ENCODE measurements around the gene ERI2. TPM values are rescaled to one million over a fixed set of nuclear protein-coding genes. Genes with fewer than 3 reads are reported as not detected.

ERI2 gene
- total RNA-seq, 1 experiment from 2014 or later, result 22.4 TPM

- Histone ChIP-seq H2AFZ (ENCODE audit: low read length) (no peak overlapping the region), H3K9ac (ENCODE audit: extremely low read depth, insufficient read length, low read length) (no peak overlapping the region), H3K23me2 (ENCODE audit: insufficient read length, low read depth, low read length, poor library complexity, severe bottlenecking) (no peaks in the 10 kb centered on the region), H3K4me1 (ENCODE audit: insufficient read depth, low read length) (no peaks in the 10 kb centered on the region; the same call in 1 of the 2 replicates), H3K4me2 (ENCODE audit: insufficient read depth, insufficient read length, low read length) (no peak overlapping the region), H4K8ac (replicated peaks; ENCODE audit: insufficient read length, low read depth, low read length) (no peak overlapping the region), H2AK5ac (ENCODE audit: insufficient read length, low read length) (no peak overlapping the region), H2BK20ac (ENCODE audit: low read depth, low read length, poor library complexity, severe bottlenecking) (no peak overlapping the region), H3K79me1 (ENCODE audit: insufficient read depth, low read depth, low read length, poor library complexity, severe bottlenecking) (no peaks in the 10 kb centered on the region), H3K18ac (ENCODE audit: insufficient read length, low read depth, low read length) (no peak overlapping the region), H2BK120ac (ENCODE audit: low read depth, low read length, poor library complexity, severe bottlenecking) (no peak overlapping the region), H2BK15ac (ENCODE audit: low read depth, low read length) (no peak overlapping the region), H4K20me1 (ENCODE audit: control insufficient read depth, insufficient read depth, insufficient read length) (no peaks in the 10 kb centered on the region), H3K27ac (ENCODE audit: insufficient read length, low read depth, low read length) (no peak overlapping the region), H3K4ac (ENCODE audit: low read depth, low read length) (no peak overlapping the region), H3K56ac (ENCODE audit: insufficient read length, low read depth, low read length) (no peak overlapping the region), H4K5ac (ENCODE audit: insufficient read length, low read depth, low read length) (no peak overlapping the region), H3T11ph (ENCODE audit: low read length) (no peak overlapping the region), H3K23ac (ENCODE audit: insufficient read length, low read depth, low read length) (no peak overlapping the region), H3K79me2 (ENCODE audit: insufficient read depth, low read length) (no peaks in the 10 kb centered on the region), H4K91ac (ENCODE audit: insufficient read length, low read depth, low read length) (no peak overlapping the region), H3K27me3 (ENCODE audit: insufficient read depth, low read length) (no peaks in the 10 kb centered on the region; the same call in 1 of the 2 replicates), H2BK5ac (ENCODE audit: insufficient read length, low read length) (no peak overlapping the region), H3K14ac (ENCODE audit: insufficient read depth, low read length) (no peak overlapping the region), H2BK12ac (ENCODE audit: insufficient read length, low read depth, low read length) (no peak overlapping the region), H3K9me3 (ENCODE audit: control insufficient read depth, low read depth, low read length) (no peaks in the 10 kb centered on the region)
- peaks cover 2% of the 10 kb centered on the region in 2 experiments; a peak in 3 of 4 replicates for H3K4me1 Mint-ChIP-seq
- WGBS (ENCODE audit: extremely low coverage, insufficient read length, low lambda C conversion rate), result no CpG with 5 or more reads among the region's 2 CpGs
- no peaks in the 10 kb centered on the region for H3K9me3 Mint-ChIP-seq
- DNase-seq, result no peak
- H3K36me3 Mint-ChIP-seq (ENCODE audit: insufficient read depth in 1 of 3, low read depth in 3 of 3), result peaks cover 3 to 14% (median 5%) of the 10 kb centered on the region in 3 experiments; a peak in 3 of 7 replicates
- no peaks in the 10 kb centered on the region for H3K27me3 Mint-ChIP-seq (ENCODE audit: low read depth)
- no peak overlapping the region for H3K4me3 Mint-ChIP-seq
- peak overlapping the region in 1 of 3 experiments; percentile 75; a peak in 1 of 7 replicates for H3K27ac Mint-ChIP-seq
- no peak for TF ChIP-seq CTCF (conservative IDR thresholded peaks at IDR 0.05)
These were observed 45.3 kb upstream of the ERI2 start for GRCh38 chr16:20851601-20852000.

Measured in H9 (cell line).